Neuronal stem cell (in vitro differentiated cells): ENCODE results near the gene GABRB1.

Source experiments
- DNase-seq: peaks from one replicate; pipeline ENCODE4 v3.0.0-alpha.2; 2013; ENCODE audit warnings: low spot score
- H2AFZ ChIP-seq: one replicate; pipeline ENCODE4 v1.6.1; 2013; ENCODE audit warnings: mild to moderate bottlenecking, low read length, inconsistent platforms
- H2AK5ac ChIP-seq: 2 replicates; pipeline ENCODE4 v1.6.1; 2013; ENCODE audit warnings: low read depth, mild to moderate bottlenecking, inconsistent platforms, low read length, moderate library complexity, mixed read lengths
- H2BK120ac ChIP-seq: 2 replicates; pipeline ENCODE4 v1.6.1; 2013; ENCODE audit warnings: low read depth, mild to moderate bottlenecking, inconsistent platforms, low read length, moderate library complexity, mixed read lengths
- H2BK12ac ChIP-seq: one replicate; pipeline ENCODE4 v1.6.1; 2013; ENCODE audit warnings: low read length, inconsistent platforms
- H2BK15ac ChIP-seq: 2 replicates; pipeline ENCODE4 v1.6.1; 2013; ENCODE audit warnings: mild to moderate bottlenecking, low read length, inconsistent platforms, mixed read lengths
- H2BK5ac ChIP-seq: one replicate; pipeline ENCODE4 v1.6.1; 2013; ENCODE audit warnings: inconsistent platforms, mild to moderate bottlenecking, low read length, moderate library complexity
- H3K14ac ChIP-seq: one replicate; pipeline ENCODE4 v1.6.1; 2013; ENCODE audit warnings: low read length, inconsistent platforms
- H3K18ac ChIP-seq: 2 replicates; pipeline ENCODE4 v1.6.1; 2013; ENCODE audit warnings: low read length, inconsistent platforms
- H3K23ac ChIP-seq: 2 replicates; pipeline ENCODE4 v1.6.1; 2013; ENCODE audit warnings: low read depth, mild to moderate bottlenecking, mixed read lengths, low read length, inconsistent platforms; ENCODE audit not compliant: poor library complexity
- H3K27ac ChIP-seq: replicated peaks from 3 replicates; pipeline ENCODE4 v1.5.1; 2013; ENCODE audit warnings: low read length, inconsistent platforms
- H3K27me3 ChIP-seq, 3 experiments: 2 replicates each; pipeline ENCODE4 v1.6.1; 2013; ENCODE audit warnings: low read length in 3 of 3, mild to moderate bottlenecking in 2 of 3, inconsistent platforms in 1 of 3, low read depth in 1 of 3, mixed read lengths in 1 of 3, moderate library complexity in 1 of 3; ENCODE audit not compliant: control insufficient read depth in 3 of 3, insufficient read depth in 3 of 3
- H3K36me3 ChIP-seq, 2 donors: replicated peaks in 1 of 2; 2 replicates each; pipeline ENCODE4 v1.6.1; 2013; ENCODE audit warnings: low read length in 2 of 2; ENCODE audit not compliant: control insufficient read depth in 2 of 2, insufficient read depth in 2 of 2
- H3K4ac ChIP-seq: 2 replicates; pipeline ENCODE4 v1.6.1; 2013; ENCODE audit warnings: inconsistent platforms, mild to moderate bottlenecking, low read length, moderate library complexity
- H3K4me1 ChIP-seq, 2 donors: 1 replicate in 1 of 2; 2 replicates in 1 of 2; pipeline ENCODE4 v1.6.1; 2013; ENCODE audit warnings: low read length in 2 of 2, low read depth in 1 of 2; ENCODE audit not compliant: control insufficient read depth in 2 of 2, insufficient read depth in 1 of 2
- H3K4me2 ChIP-seq: one replicate; pipeline ENCODE4 v1.6.1; 2013; ENCODE audit warnings: mild to moderate bottlenecking, low read length, inconsistent platforms; ENCODE audit not compliant: insufficient read depth, poor library complexity, severe bottlenecking
- H3K4me3 ChIP-seq, 2 donors: 2 replicates each; pipeline ENCODE4 v1.5.1; 2013; ENCODE audit warnings: low read length in 2 of 2, mild to moderate bottlenecking in 2 of 2, inconsistent platforms in 1 of 2, moderate library complexity in 1 of 2
- H3K79me1 ChIP-seq: one replicate; pipeline ENCODE4 v1.6.1; 2013; ENCODE audit warnings: low read depth, mild to moderate bottlenecking, inconsistent platforms, low read length, moderate library complexity
- H3K9ac ChIP-seq: one replicate; pipeline ENCODE4 v1.6.1; 2013; ENCODE audit warnings: mild to moderate bottlenecking, low read depth, low read length, inconsistent platforms; ENCODE audit not compliant: poor library complexity
- H3K9me3 ChIP-seq, 2 donors: replicated peaks in 1 of 2; 2 replicates each; pipeline versions ENCODE3 to v1.6.1; 2013; ENCODE audit warnings: low read length in 2 of 2, mild to moderate bottlenecking in 2 of 2, inconsistent platforms in 1 of 2, low read depth in 1 of 2, mixed read lengths in 1 of 2, moderate library complexity in 1 of 2; ENCODE audit not compliant: control insufficient read depth in 2 of 2, insufficient read depth in 1 of 2
- H4K8ac ChIP-seq: one replicate; pipeline ENCODE4 v1.6.1; 2013; ENCODE audit warnings: low read depth, mild to moderate bottlenecking, inconsistent platforms, low read length, moderate library complexity
- H4K91ac ChIP-seq: one replicate; pipeline ENCODE4 v1.6.1; 2013; ENCODE audit warnings: low read length, low read depth, mild to moderate bottlenecking, inconsistent platforms; ENCODE audit not compliant: poor library complexity
- WGBS, 2 donors: extraction: QIAGEN DNeasy Blood & Tissue Kit; methylation state at CpG; one replicate each; pipeline ENCODE4 v1.1.7; 2013; ENCODE audit warnings: missing lambda C conversion rate in 2 of 2, mixed read lengths in 1 of 2; ENCODE audit not compliant: insufficient read length in 2 of 2, insufficient replicate concordance in 1 of 2; ENCODE audit errors: extremely low coverage in 2 of 2; 5-methylcytosine and 5-hydroxymethylcytosine counted together

Gene GABRB1

GRCh38 chr4:47349326-47349725, 318.0 kb downstream of the GABRB1 start:
- Histone ChIP-seq H3K27ac (no peak overlapping the region), H3K23ac (no peak overlapping the region), H2BK12ac (no peak overlapping the region), H3K27me3 (no peaks in the 10 kb centered on the region), H3K9ac (no peak overlapping the region), H2AFZ (no peak overlapping the region), H3K14ac (no peak overlapping the region), H3K9me3 (no peaks in the 10 kb centered on the region), H3K79me1 (no peaks in the 10 kb centered on the region), H4K8ac (no peak overlapping the region), H3K4me2 (no peak overlapping the region), H3K18ac (no peak overlapping the region), H3K4me1 (no peaks in the 10 kb centered on the region), H3K4ac (no peak overlapping the region), H2AK5ac (no peak overlapping the region), H2BK15ac (no peak overlapping the region), H2BK120ac (no peak overlapping the region), H2BK5ac (no peak overlapping the region), H3K36me3 (no peaks in the 10 kb centered on the region), H3K4me3 (no peak overlapping the region), H4K91ac (no peak overlapping the region)
- WGBS, 2 donors: no CpG with 5 or more reads among the region's 4 CpGs
- DNase-seq: no peak

DNA sequence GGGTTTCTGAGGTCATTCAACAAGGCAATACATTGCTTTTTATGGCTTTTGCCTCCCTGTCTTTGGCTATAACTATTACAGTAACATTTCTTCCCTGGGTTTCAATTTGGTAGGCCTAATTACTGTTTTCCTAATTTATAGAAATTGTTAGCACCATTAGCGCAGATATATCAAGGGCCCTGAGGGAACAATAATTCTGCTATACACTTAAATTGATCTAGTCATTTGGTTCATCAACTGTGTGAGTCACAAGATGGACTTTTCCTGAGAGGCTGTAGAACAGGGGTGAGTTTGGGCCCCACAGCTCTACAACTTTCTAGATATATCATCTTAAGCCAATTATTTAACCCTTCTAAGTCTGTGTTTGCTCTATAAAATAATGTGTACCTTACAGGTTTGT, 324.2 kb downstream of the GABRB1 start:
- no peak overlapping the region for H2AK5ac ChIP-seq
- no peak overlapping the region for H3K18ac ChIP-seq
- H3K4me1 ChIP-seq: no peaks in the 10 kb centered on the region
- H3K23ac ChIP-seq: no peak overlapping the region
- H4K8ac ChIP-seq: no peak overlapping the region
- no peaks in the 10 kb centered on the region for H3K79me1 ChIP-seq
- no peak overlapping the region for H2BK15ac ChIP-seq
- WGBS, 2 donors: no CpG with 5 or more reads among the region's 1 CpG
- no peak overlapping the region for H3K14ac ChIP-seq
- H3K4me3 ChIP-seq: no peak overlapping the region
- no peak overlapping the region for H2BK120ac ChIP-seq
- H3K9me3 ChIP-seq: no peaks in the 10 kb centered on the region
- no peak overlapping the region for H4K91ac ChIP-seq
- H3K4ac ChIP-seq: no peak overlapping the region
- H3K4me2 ChIP-seq: no peak overlapping the region
- no peak overlapping the region for H3K27ac ChIP-seq
- no peak for DNase-seq
- no peak overlapping the region for H3K9ac ChIP-seq
- H2BK12ac ChIP-seq: no peak overlapping the region
- no peaks in the 10 kb centered on the region for H3K27me3 ChIP-seq
- H2BK5ac ChIP-seq: no peak overlapping the region
- H3K36me3 ChIP-seq: no peaks in the 10 kb centered on the region
- H2AFZ ChIP-seq: no peak overlapping the region

- no peak for DNase-seq
- Histone ChIP-seq H3K9ac (no peak overlapping the region), H4K8ac (no peak overlapping the region), H3K9me3 (no peaks in the 10 kb centered on the region), H3K27ac (no peak overlapping the region), H3K4me1 (no peaks in the 10 kb centered on the region), H3K18ac (no peak overlapping the region), H4K91ac (no peak overlapping the region), H3K36me3 (no peaks in the 10 kb centered on the region), H3K4ac (no peak overlapping the region), H3K27me3 (no peaks in the 10 kb centered on the region), H2AFZ (no peak overlapping the region), H3K23ac (no peak overlapping the region), H2BK120ac (no peak overlapping the region), H2BK5ac (no peak overlapping the region), H3K14ac (no peak overlapping the region), H2BK12ac (no peak overlapping the region), H2AK5ac (no peak overlapping the region), H2BK15ac (no peak overlapping the region), H3K4me2 (no peak overlapping the region), H3K79me1 (no peaks in the 10 kb centered on the region), H3K4me3 (no peak overlapping the region)
- no CpG with 5 or more reads among the region's 4 CpGs for WGBS, 2 donors
Measured at GRCh38 chr4:47359891-47360290, 328.5 kb downstream of the GABRB1 start.

DNA sequence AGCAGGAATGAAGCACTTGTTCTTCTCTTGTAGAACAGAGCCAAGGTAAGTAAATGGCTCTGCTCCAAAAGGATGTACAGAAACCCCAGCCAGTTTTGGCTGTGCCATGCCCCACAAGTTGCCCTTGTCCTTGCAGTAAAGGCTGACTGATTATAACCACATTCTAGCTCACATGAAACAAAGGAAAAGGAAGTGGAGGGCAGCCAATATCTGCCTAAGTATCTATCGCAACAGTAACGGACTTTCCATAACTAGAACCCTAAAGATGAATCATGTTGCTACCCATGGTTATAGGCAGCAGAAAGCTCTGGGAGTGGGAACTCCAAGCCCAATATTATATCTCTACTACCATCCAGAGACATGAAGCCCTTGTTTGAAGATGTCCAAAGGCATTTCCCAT, 336.4 kb downstream of the GABRB1 start:
- Histone ChIP-seq H3K79me1 (no peaks in the 10 kb centered on the region), H4K8ac (no peak overlapping the region), H3K36me3 (no peaks in the 10 kb centered on the region), H2AK5ac (no peak overlapping the region), H2BK120ac (no peak overlapping the region), H3K4me1 (no peaks in the 10 kb centered on the region), H2AFZ (no peak overlapping the region), H3K9ac (no peak overlapping the region), H3K9me3 (no peaks in the 10 kb centered on the region), H3K27ac (no peak overlapping the region), H3K4ac (no peak overlapping the region), H3K14ac (no peak overlapping the region), H3K4me2 (no peak overlapping the region), H3K23ac (no peak overlapping the region), H3K18ac (no peak overlapping the region), H2BK12ac (no peak overlapping the region), H2BK15ac (no peak overlapping the region), H3K4me3 (no peak overlapping the region), H4K91ac (no peak overlapping the region), H2BK5ac (no peak overlapping the region), H3K27me3 (no peaks in the 10 kb centered on the region)
- DNase-seq: no peak
- no CpG with 5 or more reads among the region's 2 CpGs for WGBS, 2 donors
